Heart left ventricle (tissue), 16 donors: ENCODE measurements around the gene IPO5. TPM values are rescaled to one million over a fixed set of nuclear protein-coding genes. Genes with fewer than 3 reads are reported as not detected.
"Not testable (repeated sequence)": the region's sequence is repeated elsewhere in the genome, so short reads cannot be mapped to it uniquely, and the experiment has no call there.

Experiments
- ATAC-seq, 4 donors: fragments of 200-7000 bp; cut with Tn5 transposase; one replicate each; pipeline ENCODE4 v1.9.1; 2020 to 2022; ENCODE audit warnings: moderate library complexity in 4 of 4, mild to moderate bottlenecking in 3 of 4, moderate number of reproducible peaks in 1 of 4
- DNase-seq, 5 donors: peaks; one replicate each; pipeline ENCODE4 v3.0.0-alpha.2; 2020
- H3K27ac ChIP-seq, 12 donors: fragments of 200-600 bp; sonication (generic) in 4 of 12; one replicate each; pipeline versions ENCODE4 v1.5.0 to v1.8.0; 2016 to 2022; ENCODE audit warnings: mild to moderate bottlenecking in 2 of 12
- H3K27me3 ChIP-seq, 9 donors: fragments of 200-600 bp; sonication (generic) in 2 of 9; one replicate each; pipeline versions ENCODE4 v1.5.1 to v1.8.0; 2016 to 2022; ENCODE audit warnings: mild to moderate bottlenecking in 3 of 9
- H3K36me3 ChIP-seq, 9 donors: fragments of 200-600 bp; sonication (generic) in 2 of 9; one replicate each; pipeline versions ENCODE4 v1.5.0 to v1.8.0; 2018 to 2022; ENCODE audit warnings: mild to moderate bottlenecking in 2 of 9
- H3K4me1 ChIP-seq, 12 donors: fragments of 200-600 bp; sonication (generic) in 4 of 12; one replicate each; pipeline versions ENCODE4 v1.5.0 to v1.8.0; 2016 to 2022; ENCODE audit warnings: mild to moderate bottlenecking in 3 of 12
- H3K4me3 ChIP-seq, 12 donors: fragments of 200-600 bp; sonication (generic) in 4 of 12; one replicate each; pipeline versions ENCODE4 v1.5.0 to v1.8.0; 2017 to 2022; ENCODE audit warnings: mild to moderate bottlenecking in 9 of 12, moderate library complexity in 4 of 12
- H3K9me3 ChIP-seq, 12 donors: fragments of 200-600 bp; sonication (generic) in 4 of 12; one replicate each; pipeline versions ENCODE4 v1.5.0 to v1.8.0; 2016 to 2022; ENCODE audit warnings: mild to moderate bottlenecking in 1 of 12
- CTCF ChIP-seq, 12 donors: fragments of 200-600 bp; sonication (generic) in 4 of 12; IDR thresholded peaks; one replicate each; pipeline versions ENCODE4 v1.5.0 to v1.8.0; 2018 to 2022; ENCODE audit warnings: antibody characterized with exemption in 12 of 12, mild to moderate bottlenecking in 5 of 12
- POLR2A ChIP-seq, 2 donors: fragments of 450-650 bp; IDR thresholded peaks; one replicate each; pipeline ENCODE4 v1.6.1; 2017; ENCODE audit warnings: antibody characterized with exemption in 2 of 2, mild to moderate bottlenecking in 2 of 2, moderate library complexity in 2 of 2
- WGBS, 4 donors: extraction: QIAGEN DNeasy Blood & Tissue Kit in 2 of 4; methylation state at CpG; one replicate each; pipeline versions ENCODE4 v1.1.5 to v1.1.7; 2013 to 2018; 5-methylcytosine and 5-hydroxymethylcytosine counted together
- intact Hi-C, 10 donors: fragments of 100-400 bp; cut with DNase I; formaldehyde crosslinking; loops; one replicate each; pipeline versions ENCODE4 v1.11.1 to v1.14.2; 2022
- polyA plus RNA-seq, 2 donors: library from polyadenylated mRNA; stranded (reverse); fragments of 200-250 nt; gene quantifications; one replicate each; pipeline ENCODE4 v1.2.3, GENCODE V29; 2013
- total RNA-seq, 9 donors: library from RNA; depleted of rRNA in 2 of 9; stranded (reverse); fragments of >200 nt in 2 of 9; fragmentation: NEBNext Ultra II Directional in 3 of 9; extraction: Animal tissue kit (Norgen Biotek cat#: 25700) in 3 of 9; gene quantifications; one replicate each; pipeline versions ENCODE4 v1.1.0 to v1.2.4, GENCODE V29; 2016 to 2023
- donor health status: ischemic (EF 13 %, LVEDD 7.1; RV severe dilation, severe dysfunction).
- donor health status: healthy with polysubstance abuse.
- donor health status: DM: no; HTN: yes; CAD: no.
- donor health status: DM: no; HTN: no; CAD: no.
- donor health status: ischemic (EF 25% LVEDD 6.9; RV normal size, moderate dysfunction).
- donor health status: ischemic (EF 25% LVEDD 5.7; RV mildly dilated, moderate dysfunction).
- donor health status: healthy.
- donor health status: DM: yes; HTN: yes; CAD: no.
- donor health status: ischemic (EF 35%, LVEDD 5.7; RV mildly dilated, moderate dysfunction).
- donor health status: nonischemic (EF 11% LVEDD 7.7; RV severe dilation, severe dysfunction).
- donor health status: DM: yes; HTN: yes; CAD: no.
- donor health status: PGD.
- donor health status: ischemic (EF 29% LVEDD 5.4; RV normal size, mild dysfunction).
- donor health status: nonischemic (EF 23%, LVEDD 6.1; RV moderate dilation, normal function).

IPO5 gene
- total and polyA plus RNA-seq, 11 donors = 18.4 to 219 (median 111) TPM

GRCh38 chr13:98035373-98035772 lies 81.9 kb downstream of the IPO5 start:
- WGBS, 4 donors = 65 to 90% (median 82%) methylated on average over 5 of the region's 5 CpGs
- DNase-seq (no peak), ATAC-seq (no peak)
- no peaks in the 10 kb centered on the region for H3K27me3 ChIP-seq
- H3K36me3 ChIP-seq = no peaks in the 10 kb centered on the region
- H3K4me1 ChIP-seq = no peaks in the 10 kb centered on the region
- H3K27ac ChIP-seq = no peak overlapping the region
- intact Hi-C loops = loop anchor here in 4 of 10 donors (10.0 kb wide), 2 partner anchors 359 to 639 kb away; no protein-coding TSS in a partner anchor
- H3K9me3 ChIP-seq = no peaks in the 10 kb centered on the region
- TF ChIP-seq POLR2A (IDR thresholded peaks at IDR 0.05) = no peak
- TF ChIP-seq CTCF (IDR thresholded peaks at IDR 0.05) = no peak
- H3K4me3 ChIP-seq = no peak overlapping the region

- intact Hi-C loops = loop anchor here in 4 of 10 donors (10.0 kb wide), 2 partner anchors 358 to 638 kb away; no protein-coding TSS in a partner anchor
- not testable (repeated sequence) for H3K27me3 ChIP-seq, H3K36me3 ChIP-seq, ATAC-seq, H3K9me3 ChIP-seq, H3K4me3 ChIP-seq, H3K4me1 ChIP-seq, DNase-seq, H3K27ac ChIP-seq
- 90 to 93% (median 91%) methylated on average over 11 to 12 of the region's 12 CpGs for WGBS, 4 donors
Measured at GRCh38 chr13:98036564-98037302, 83.3 kb downstream of the IPO5 start.

- Histone ChIP-seq H3K36me3 (no peaks in the 10 kb centered on the region), H3K27me3 (no peaks in the 10 kb centered on the region), H3K9me3 (no peaks in the 10 kb centered on the region), H3K4me1 (no peaks in the 10 kb centered on the region), H3K4me3 (no peak overlapping the region), H3K27ac (no peak overlapping the region)
- TF ChIP-seq CTCF (IDR thresholded peaks at IDR 0.05) = no peak
- TF ChIP-seq POLR2A (IDR thresholded peaks at IDR 0.05) = no peak
- 91 to 99% (median 97%) methylated on average over 7 of the region's 7 CpGs for WGBS, 4 donors
- intact Hi-C loops = loop anchor here in 4 of 10 donors (10.0 kb wide), 2 partner anchors 356 to 636 kb away; no protein-coding TSS in a partner anchor
- DNase-seq (no peak), ATAC-seq (no peak)
Measured at GRCh38 chr13:98039261-98039660, 85.8 kb downstream of the IPO5 start.

- H3K4me1 ChIP-seq = no peaks in the 10 kb centered on the region
- no peaks in the 10 kb centered on the region for H3K36me3 ChIP-seq
- WGBS, 4 donors = 75 to 85% (median 81%) methylated on average over 10 of the region's 10 CpGs
- intact Hi-C loops = loop anchor here in 4 of 10 donors (10.0 kb wide), 2 partner anchors 355 to 635 kb away; no protein-coding TSS in a partner anchor
- TF ChIP-seq CTCF (IDR thresholded peaks at IDR 0.05) (no peak), POLR2A (IDR thresholded peaks at IDR 0.05) (no peak)
- ATAC-seq (no peak), DNase-seq (no peak)
- no peaks in the 10 kb centered on the region for H3K9me3 ChIP-seq
- no peaks in the 10 kb centered on the region for H3K27me3 ChIP-seq
- no peak overlapping the region for H3K27ac ChIP-seq
- no peak overlapping the region for H3K4me3 ChIP-seq
Measured at GRCh38 chr13:98039964-98040363, 86.5 kb downstream of the IPO5 start.
